Neural progenitor cell (in vitro differentiated cells): ENCODE data around the gene BBS9. TPM values are rescaled to one million over a fixed set of nuclear protein-coding genes. Genes with fewer than 3 reads are reported as not detected.

Source experiments
- DNase-seq: peaks from one replicate; pipeline ENCODE4 v3.0.0-alpha.2; 2016; ENCODE audit warnings: low spot score
- H2AFZ ChIP-seq: fragments of 200-600 bp; sonication (generic); replicated peaks from 2 replicates; pipeline ENCODE4 v1.6.1; 2016; ENCODE audit warnings: antibody characterized with exemption
- H3F3A ChIP-seq: fragments of 200-600 bp; sonication (generic); 2 replicates; pipeline ENCODE4 v1.6.1; 2016; ENCODE audit warnings: antibody characterized with exemption, low read depth
- H3K27ac ChIP-seq: fragments of 200-600 bp; sonication (generic); 2 replicates; pipeline ENCODE4 v1.5.1; 2016; ENCODE audit warnings: mild to moderate bottlenecking
- H3K27me3 ChIP-seq: fragments of 200-600 bp; sonication (generic); 2 replicates; pipeline ENCODE4 v1.6.1; 2016; ENCODE audit warnings: mild to moderate bottlenecking, moderate library complexity
- H3K36me3 ChIP-seq: fragments of 200-600 bp; sonication (generic); 2 replicates; pipeline ENCODE4 v1.5.1; 2016
- H3K4me1 ChIP-seq: fragments of 200-600 bp; sonication (generic); 2 replicates; pipeline ENCODE4 v1.6.1; 2016; ENCODE audit warnings: mixed run types
- H3K4me2 ChIP-seq: fragments of 200-600 bp; sonication (generic); 2 replicates; pipeline ENCODE4 v1.6.1; 2016
- H3K4me3 ChIP-seq: fragments of 200-600 bp; sonication (generic); 2 replicates; pipeline ENCODE4 v1.5.1; 2016
- H3K79me2 ChIP-seq: fragments of 200-600 bp; sonication (generic); 2 replicates; pipeline ENCODE4 v1.6.1; 2016; ENCODE audit warnings: low read depth
- H3K9ac ChIP-seq: fragments of 200-600 bp; sonication (generic); 2 replicates; pipeline ENCODE4 v1.6.1; 2016
- H3K9me3 ChIP-seq: fragments of 200-600 bp; sonication (generic); 2 replicates; pipeline ENCODE4 v1.5.1; 2016; ENCODE audit warnings: low read depth
- H4K20me1 ChIP-seq: fragments of 200-600 bp; sonication (generic); 2 replicates; pipeline ENCODE4 v1.6.1; 2016; ENCODE audit warnings: low read depth
- H3K27ac Mint-ChIP-seq: 3 replicates; pipeline ENCODE4 v1.8.0; 2021; ENCODE audit warnings: mixed read lengths
- H3K27me3 Mint-ChIP-seq: 2 replicates; pipeline ENCODE4 v1.8.0; 2022; ENCODE audit warnings: low read depth, mild to moderate bottlenecking, inconsistent platforms, moderate library complexity, mixed read lengths; ENCODE audit not compliant: insufficient read depth
- H3K36me3 Mint-ChIP-seq: 3 replicates; pipeline ENCODE4 v1.8.0; 2021; ENCODE audit warnings: mixed read lengths
- H3K4me1 Mint-ChIP-seq: 3 replicates; pipeline ENCODE4 v1.8.0; 2021; ENCODE audit warnings: mixed read lengths
- H3K4me3 Mint-ChIP-seq: 3 replicates; pipeline ENCODE4 v1.8.0; 2021; ENCODE audit warnings: mild to moderate bottlenecking, moderate library complexity, mixed read lengths
- H3K9me3 Mint-ChIP-seq: 3 replicates; pipeline ENCODE4 v1.8.0; 2020; ENCODE audit warnings: mixed read lengths
- EZH2 ChIP-seq: fragments of 200-600 bp; sonication (generic); IDR thresholded peaks from 2 replicates; pipeline ENCODE4 v1.6.1; 2017; ENCODE audit warnings: antibody characterized with exemption, mild to moderate bottlenecking, moderate library complexity
- EZH2phosphoT487 ChIP-seq: fragments of 200-600 bp; sonication (generic); IDR thresholded peaks from 2 replicates; pipeline ENCODE4 v1.6.1; 2017; ENCODE audit warnings: antibody characterized with exemption
- total RNA-seq: library from RNA; depleted of rRNA; stranded (reverse); fragments of >200 nt; gene quantifications from 2 replicates; pipeline ENCODE4 v1.2.3, GENCODE V29; 2015; ENCODE audit warnings: low replicate concordance
- TF ChIP-seq, protein P1 (sequence below): fragments of 200-600 bp; sonication (generic); IDR thresholded peaks from 2 replicates; pipeline ENCODE4 v1.5.1; 2017; ENCODE audit warnings: antibody characterized with exemption, mild to moderate bottlenecking

BBS9 gene
- total RNA-seq, 1 donor from 2014 or later = 40.3 TPM

DNA sequence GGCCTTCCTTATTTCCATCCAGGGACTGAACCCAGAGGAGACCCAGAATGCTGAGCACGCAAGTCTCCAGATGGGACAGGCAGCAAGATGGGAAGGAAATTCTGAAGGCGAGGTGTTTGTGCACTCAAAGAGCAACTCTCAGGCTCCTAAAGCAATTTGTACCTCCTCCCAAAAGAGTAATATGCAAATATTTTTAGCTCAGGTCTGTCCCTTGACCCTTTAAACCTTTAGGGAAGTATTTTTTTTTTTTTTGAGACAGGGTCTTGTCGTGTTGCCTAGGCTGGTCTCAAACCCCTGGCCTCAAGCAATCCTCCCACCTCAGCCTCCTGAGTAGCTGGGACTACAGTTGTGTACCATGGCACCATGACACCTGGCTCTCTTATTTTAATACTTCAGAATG, 28.6 kb upstream of the BBS9 start:
- Mint-ChIP-seq H3K36me3 (peaks cover 28% of the 10 kb centered on the region), H3K9me3 (no peaks in the 10 kb centered on the region), H3K27ac (no peak overlapping the region), H3K4me3 (no peak overlapping the region), H3K27me3 (no peaks in the 10 kb centered on the region), H3K4me1 (no peaks in the 10 kb centered on the region)
- Histone ChIP-seq H3K4me2 (no peak overlapping the region), H3K27me3 (no peaks in the 10 kb centered on the region), H3F3A (no peaks in the 10 kb centered on the region), H3K4me3 (no peak overlapping the region), H4K20me1 (peaks cover 24% of the 10 kb centered on the region), H3K9me3 (no peaks in the 10 kb centered on the region), H2AFZ (no peak overlapping the region), H3K79me2 (peaks cover 31% of the 10 kb centered on the region), H3K36me3 (peaks cover 5% of the 10 kb centered on the region), H3K27ac (no peak overlapping the region), H3K4me1 (no peaks in the 10 kb centered on the region), H3K9ac (no peak overlapping the region)
- TF ChIP-seq, protein P1, sequence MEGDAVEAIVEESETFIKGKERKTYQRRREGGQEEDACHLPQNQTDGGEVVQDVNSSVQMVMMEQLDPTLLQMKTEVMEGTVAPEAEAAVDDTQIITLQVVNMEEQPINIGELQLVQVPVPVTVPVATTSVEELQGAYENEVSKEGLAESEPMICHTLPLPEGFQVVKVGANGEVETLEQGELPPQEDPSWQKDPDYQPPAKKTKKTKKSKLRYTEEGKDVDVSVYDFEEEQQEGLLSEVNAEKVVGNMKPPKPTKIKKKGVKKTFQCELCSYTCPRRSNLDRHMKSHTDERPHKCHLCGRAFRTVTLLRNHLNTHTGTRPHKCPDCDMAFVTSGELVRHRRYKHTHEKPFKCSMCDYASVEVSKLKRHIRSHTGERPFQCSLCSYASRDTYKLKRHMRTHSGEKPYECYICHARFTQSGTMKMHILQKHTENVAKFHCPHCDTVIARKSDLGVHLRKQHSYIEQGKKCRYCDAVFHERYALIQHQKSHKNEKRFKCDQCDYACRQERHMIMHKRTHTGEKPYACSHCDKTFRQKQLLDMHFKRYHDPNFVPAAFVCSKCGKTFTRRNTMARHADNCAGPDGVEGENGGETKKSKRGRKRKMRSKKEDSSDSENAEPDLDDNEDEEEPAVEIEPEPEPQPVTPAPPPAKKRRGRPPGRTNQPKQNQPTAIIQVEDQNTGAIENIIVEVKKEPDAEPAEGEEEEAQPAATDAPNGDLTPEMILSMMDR = no peak
- TF ChIP-seq EZH2 (no peak), EZH2phosphoT487 (no peak)
- DNase-seq = no peak

DNA sequence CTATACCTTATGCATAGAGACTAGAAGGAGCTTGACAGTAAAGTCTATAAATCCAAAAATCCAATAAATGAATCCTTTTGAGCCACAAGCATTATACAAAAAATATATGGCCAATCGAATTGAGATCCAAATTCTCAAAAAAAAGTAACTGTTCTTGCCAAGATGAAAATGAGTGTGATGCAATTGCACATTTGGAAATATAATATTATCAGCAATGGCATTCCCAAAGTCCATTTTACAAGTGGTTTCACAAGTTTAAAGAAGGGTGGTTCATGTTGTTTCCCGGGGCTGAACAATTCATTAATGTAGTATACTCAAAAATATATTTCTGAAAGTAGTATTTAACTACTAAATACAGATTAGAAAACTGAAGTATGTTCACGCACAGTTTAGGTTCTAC, 27.5 kb upstream of the BBS9 start:
- peaks cover 34% of the 10 kb centered on the region for H4K20me1 ChIP-seq

DNA sequence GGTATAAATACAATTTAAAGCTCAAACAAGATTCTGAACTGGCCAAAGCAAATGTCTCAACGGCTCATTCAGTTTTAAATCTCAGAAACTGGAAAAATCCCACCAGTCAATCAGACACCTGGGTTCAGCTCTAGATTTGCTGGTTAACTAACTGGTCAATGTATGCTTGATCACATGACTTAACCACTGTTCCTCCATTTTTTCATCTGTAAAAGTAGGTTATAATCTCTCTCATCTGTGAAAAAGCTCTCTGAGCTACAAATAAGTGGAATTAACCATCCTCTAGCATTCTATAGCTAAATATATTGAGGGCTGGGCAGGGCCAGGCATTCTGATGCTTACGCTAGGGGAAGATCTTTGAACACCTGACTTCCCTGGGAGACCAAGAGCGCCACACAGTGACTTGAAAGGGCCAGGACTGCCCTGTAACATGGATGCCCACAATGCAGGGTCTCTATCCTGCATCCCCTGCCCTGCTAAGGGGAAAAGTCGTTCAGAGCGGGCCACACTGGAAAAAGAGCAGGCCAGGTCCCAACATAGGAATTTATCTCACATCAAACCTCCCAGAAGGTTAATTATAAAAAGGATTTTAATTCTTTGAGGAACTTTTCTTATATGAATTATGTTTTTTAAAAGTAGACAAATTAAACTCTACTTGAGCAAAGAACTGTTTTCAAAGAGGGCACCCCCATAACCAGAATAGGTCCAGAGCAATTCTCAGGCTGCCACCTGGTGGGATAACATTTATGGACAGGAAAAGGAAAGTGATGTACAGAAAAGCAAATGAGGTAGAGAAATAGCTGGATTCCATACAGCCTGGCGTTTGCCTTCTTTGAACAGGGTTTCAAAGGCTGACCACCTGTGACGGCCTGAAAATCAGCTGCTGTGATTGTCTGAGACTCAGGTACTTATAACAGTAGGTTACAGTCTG, 22.0 kb upstream of the BBS9 start:
- Histone ChIP-seq H3K27ac (no peak overlapping the region), H3K79me2 (peaks cover 58% of the 10 kb centered on the region), H3K4me1 (peaks cover 6% of the 10 kb centered on the region), H3K36me3 (no peaks in the 10 kb centered on the region), H3K9ac (no peak overlapping the region), H2AFZ (no peak overlapping the region), H4K20me1 (peaks cover 43% of the 10 kb centered on the region), H3K27me3 (peaks cover 19% of the 10 kb centered on the region), H3F3A (peaks cover 4% of the 10 kb centered on the region), H3K4me2 (peak overlapping the region; percentile 83), H3K9me3 (no peaks in the 10 kb centered on the region), H3K4me3 (peak overlapping the region; percentile 100)
- H3K27ac Mint-ChIP-seq = no peak overlapping the region
- peaks cover 15% of the 10 kb centered on the region for H3K4me1 Mint-ChIP-seq
- H3K36me3 Mint-ChIP-seq = peaks cover 3% of the 10 kb centered on the region
- peaks cover 6% of the 10 kb centered on the region for H3K27me3 Mint-ChIP-seq
- TF ChIP-seq EZH2 = no peak
- TF ChIP-seq, protein P1 = peak; percentile 64
- no peaks in the 10 kb centered on the region for H3K9me3 Mint-ChIP-seq
- DNase-seq = peak; percentile 86
- H3K4me3 Mint-ChIP-seq = peak overlapping the region; percentile 89

More for the DNA sequence above, 27.5 kb upstream of the BBS9 start:
- Histone ChIP-seq H3F3A (no peaks in the 10 kb centered on the region), H3K9me3 (no peaks in the 10 kb centered on the region), H2AFZ (no peak overlapping the region), H3K27ac (no peak overlapping the region), H3K4me2 (no peak overlapping the region), H3K36me3 (peaks cover 5% of the 10 kb centered on the region), H3K4me1 (no peaks in the 10 kb centered on the region), H3K4me3 (no peak overlapping the region), H3K79me2 (peaks cover 43% of the 10 kb centered on the region), H3K9ac (no peak overlapping the region), H3K27me3 (no peaks in the 10 kb centered on the region)
- Mint-ChIP-seq H3K4me3 (no peak overlapping the region), H3K4me1 (no peaks in the 10 kb centered on the region), H3K27ac (no peak overlapping the region), H3K27me3 (no peaks in the 10 kb centered on the region), H3K36me3 (peaks cover 26% of the 10 kb centered on the region), H3K9me3 (no peaks in the 10 kb centered on the region)
- no peak for DNase-seq
- TF ChIP-seq, protein P1 = no peak
- no peak for TF ChIP-seq EZH2
- no peak for TF ChIP-seq EZH2phosphoT487
